Endodermal cell (in vitro differentiated cells): ENCODE measurements around the gene AGPAT3. TPM values are rescaled to one million over a fixed set of nuclear protein-coding genes. Genes with fewer than 3 reads are reported as not detected.

Experiments
- DNase-seq: peaks from one replicate; pipeline ENCODE4 v3.0.0-alpha.2; 2017
- H3K27ac ChIP-seq: 2 replicates; pipeline ENCODE4 v1.5.1; 2013; ENCODE audit warnings: mild to moderate bottlenecking, low read depth, low read length, moderate library complexity
- H3K27me3 ChIP-seq: 2 replicates; pipeline ENCODE4 v1.6.1; 2013; ENCODE audit warnings: mild to moderate bottlenecking, low read length, moderate library complexity; ENCODE audit not compliant: insufficient read depth, control insufficient read depth, poor library complexity, severe bottlenecking
- H3K36me3 ChIP-seq: 2 replicates; pipeline ENCODE4 v1.7.0; 2013; ENCODE audit warnings: mild to moderate bottlenecking, low read length, moderate library complexity; ENCODE audit not compliant: control insufficient read depth, insufficient read depth
- H3K4me1 ChIP-seq: one replicate; pipeline ENCODE4 v1.7.0; 2013; ENCODE audit warnings: low read length; ENCODE audit not compliant: control insufficient read depth, insufficient read depth
- H3K4me3 ChIP-seq: 2 replicates; pipeline ENCODE4 v1.5.1; 2013; ENCODE audit warnings: mild to moderate bottlenecking, low read length, moderate library complexity
- H3K9ac ChIP-seq: 2 replicates; pipeline ENCODE4 v1.6.1; 2013; ENCODE audit warnings: mild to moderate bottlenecking, low read length, moderate library complexity; ENCODE audit not compliant: poor library complexity, severe bottlenecking; ENCODE audit errors: extremely low read depth
- H3K9me3 ChIP-seq: 2 replicates; pipeline ENCODE4 v1.6.1; 2013; ENCODE audit warnings: mild to moderate bottlenecking, low read length, moderate library complexity; ENCODE audit not compliant: control insufficient read depth
- H3K27ac Mint-ChIP-seq: 2 replicates; pipeline ENCODE4 v1.8.0; 2020; ENCODE audit warnings: mixed read lengths
- H3K27me3 Mint-ChIP-seq: 2 replicates; pipeline ENCODE4 v1.8.0; 2021; ENCODE audit warnings: mild to moderate bottlenecking, mixed read lengths; ENCODE audit not compliant: insufficient read depth
- H3K36me3 Mint-ChIP-seq: 2 replicates; pipeline ENCODE4 v1.8.0; 2020; ENCODE audit warnings: low read depth, mixed read lengths
- H3K4me1 Mint-ChIP-seq: 2 replicates; pipeline ENCODE4 v1.8.0; 2020; ENCODE audit warnings: mixed read lengths
- H3K4me3 Mint-ChIP-seq: 2 replicates; pipeline ENCODE4 v1.8.0; 2020; ENCODE audit warnings: mild to moderate bottlenecking, moderate library complexity, mixed read lengths
- H3K9me3 Mint-ChIP-seq: 2 replicates; pipeline ENCODE4 v1.8.0; 2020; ENCODE audit warnings: mild to moderate bottlenecking, mixed read lengths
- WGBS, 2 experiments: methylation state at CpG; one replicate each; pipeline versions ENCODE4 v1.1.5 to v1.1.7; 2013; ENCODE audit warnings: missing lambda C conversion rate in 2 of 2, mixed read lengths in 1 of 2; ENCODE audit not compliant: insufficient coverage in 1 of 2, insufficient read length in 1 of 2; 5-methylcytosine and 5-hydroxymethylcytosine counted together
- total RNA-seq, 2 donors: library from RNA; stranded (reverse); fragmentation: NEBNext Ultra II Directional in 1 of 2; extraction: Animal tissue kit (Norgen Biotek cat#: 25700) in 1 of 2; gene quantifications; 2 replicates in 1 of 2; 3 replicates in 1 of 2; pipeline ENCODE4 v1.2.1, GENCODE V29; 2021
- TF ChIP-seq, protein P1 (sequence below): fragments of 200-600 bp; sonication (generic); conservative IDR thresholded peaks from 2 replicates; pipeline ENCODE4 v1.5.0; 2021; ENCODE audit warnings: antibody characterized with exemption, mild to moderate bottlenecking

Gene AGPAT3
- total RNA-seq, 2 donors from 2014 or later: 44.0 to 74.4 TPM

DNA sequence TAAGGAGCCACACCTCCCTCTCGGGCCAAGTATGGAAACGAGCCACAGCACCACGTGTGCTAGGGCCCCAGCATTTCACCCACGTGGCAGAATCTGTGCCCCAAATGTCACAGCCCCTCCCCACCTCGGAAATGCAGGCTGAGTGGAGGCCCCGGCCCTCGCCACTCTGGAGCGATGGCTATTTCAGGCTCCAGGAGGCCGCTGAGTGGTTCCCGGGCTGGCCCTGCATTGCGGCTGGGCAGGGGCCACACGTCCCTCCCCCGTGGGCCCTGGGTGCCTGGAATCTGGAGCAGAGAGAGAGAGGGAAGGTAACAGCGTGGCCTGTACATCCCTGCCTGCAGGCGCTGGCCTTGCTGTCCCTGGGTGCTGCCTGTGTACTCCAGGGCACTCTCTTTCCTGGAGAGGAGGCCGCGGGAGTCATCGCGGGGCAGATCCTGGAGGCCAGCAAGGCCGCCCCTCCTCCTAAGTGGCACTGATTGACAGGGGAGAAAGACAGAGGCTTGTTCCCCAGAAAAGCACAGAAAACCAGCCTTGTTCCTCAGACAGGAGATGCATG, 79.1 kb downstream of the AGPAT3 start:
- H3K27me3 ChIP-seq: no peaks in the 10 kb centered on the region
- DNase-seq: no peak
- H3K27ac Mint-ChIP-seq: peak overlapping the region; percentile 72
- peaks cover 4% of the 10 kb centered on the region for H3K4me1 ChIP-seq
- peaks cover 16% of the 10 kb centered on the region for H3K36me3 ChIP-seq
- H3K4me1 Mint-ChIP-seq: peaks cover 3% of the 10 kb centered on the region
- peaks cover 22% of the 10 kb centered on the region for H3K36me3 Mint-ChIP-seq
- no peak overlapping the region for H3K4me3 Mint-ChIP-seq
- H3K9me3 ChIP-seq: peaks cover 13% of the 10 kb centered on the region
- H3K27ac ChIP-seq: no peak overlapping the region
- TF ChIP-seq, protein P1, sequence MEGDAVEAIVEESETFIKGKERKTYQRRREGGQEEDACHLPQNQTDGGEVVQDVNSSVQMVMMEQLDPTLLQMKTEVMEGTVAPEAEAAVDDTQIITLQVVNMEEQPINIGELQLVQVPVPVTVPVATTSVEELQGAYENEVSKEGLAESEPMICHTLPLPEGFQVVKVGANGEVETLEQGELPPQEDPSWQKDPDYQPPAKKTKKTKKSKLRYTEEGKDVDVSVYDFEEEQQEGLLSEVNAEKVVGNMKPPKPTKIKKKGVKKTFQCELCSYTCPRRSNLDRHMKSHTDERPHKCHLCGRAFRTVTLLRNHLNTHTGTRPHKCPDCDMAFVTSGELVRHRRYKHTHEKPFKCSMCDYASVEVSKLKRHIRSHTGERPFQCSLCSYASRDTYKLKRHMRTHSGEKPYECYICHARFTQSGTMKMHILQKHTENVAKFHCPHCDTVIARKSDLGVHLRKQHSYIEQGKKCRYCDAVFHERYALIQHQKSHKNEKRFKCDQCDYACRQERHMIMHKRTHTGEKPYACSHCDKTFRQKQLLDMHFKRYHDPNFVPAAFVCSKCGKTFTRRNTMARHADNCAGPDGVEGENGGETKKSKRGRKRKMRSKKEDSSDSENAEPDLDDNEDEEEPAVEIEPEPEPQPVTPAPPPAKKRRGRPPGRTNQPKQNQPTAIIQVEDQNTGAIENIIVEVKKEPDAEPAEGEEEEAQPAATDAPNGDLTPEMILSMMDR: no peak
- 76 to 94% methylated on average over 3 to 20 of the region's 20 CpGs for WGBS, 2 experiments
- H3K27me3 Mint-ChIP-seq: no peaks in the 10 kb centered on the region
- H3K9ac ChIP-seq: no peak overlapping the region
- peaks cover 2% of the 10 kb centered on the region for H3K9me3 Mint-ChIP-seq
- H3K4me3 ChIP-seq: no peak overlapping the region

DNA sequence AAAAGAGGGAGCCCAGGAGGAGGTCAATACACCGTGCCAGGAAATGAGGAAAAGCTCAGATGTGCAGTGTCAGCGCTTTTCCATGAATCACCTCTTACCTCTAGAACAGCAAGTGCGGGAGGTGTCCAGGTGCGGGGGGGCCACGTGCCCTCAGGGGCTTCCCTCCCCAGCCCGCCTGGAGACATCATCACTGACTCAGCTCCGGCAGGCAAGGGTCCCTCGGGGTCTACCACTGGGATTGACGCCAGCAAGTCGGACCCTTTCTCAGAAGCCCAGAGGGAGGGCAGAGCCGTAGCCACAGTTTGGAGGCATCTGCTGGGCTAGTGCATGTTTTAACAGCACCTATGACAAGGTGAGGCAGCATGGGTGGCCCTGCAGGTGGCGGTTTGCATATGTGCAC, 79.7 kb downstream of the AGPAT3 start:
- TF ChIP-seq, protein P1: no peak
- no peak overlapping the region for H3K27ac ChIP-seq
- no peaks in the 10 kb centered on the region for H3K4me1 ChIP-seq
- DNase-seq: no peak
- no peak overlapping the region for H3K9ac ChIP-seq
- H3K27me3 ChIP-seq: no peaks in the 10 kb centered on the region
- Mint-ChIP-seq H3K4me1 (peaks cover 3% of the 10 kb centered on the region), H3K27ac (no peak overlapping the region), H3K27me3 (no peaks in the 10 kb centered on the region), H3K36me3 (peaks cover 28% of the 10 kb centered on the region), H3K4me3 (no peak overlapping the region), H3K9me3 (peaks cover 8% of the 10 kb centered on the region)
- H3K9me3 ChIP-seq: peaks cover 16% of the 10 kb centered on the region
- WGBS, 2 experiments: 93 to 95% methylated on average over 10 to 12 of the region's 12 CpGs
- H3K4me3 ChIP-seq: no peak overlapping the region
- peaks cover 20% of the 10 kb centered on the region for H3K36me3 ChIP-seq

DNA sequence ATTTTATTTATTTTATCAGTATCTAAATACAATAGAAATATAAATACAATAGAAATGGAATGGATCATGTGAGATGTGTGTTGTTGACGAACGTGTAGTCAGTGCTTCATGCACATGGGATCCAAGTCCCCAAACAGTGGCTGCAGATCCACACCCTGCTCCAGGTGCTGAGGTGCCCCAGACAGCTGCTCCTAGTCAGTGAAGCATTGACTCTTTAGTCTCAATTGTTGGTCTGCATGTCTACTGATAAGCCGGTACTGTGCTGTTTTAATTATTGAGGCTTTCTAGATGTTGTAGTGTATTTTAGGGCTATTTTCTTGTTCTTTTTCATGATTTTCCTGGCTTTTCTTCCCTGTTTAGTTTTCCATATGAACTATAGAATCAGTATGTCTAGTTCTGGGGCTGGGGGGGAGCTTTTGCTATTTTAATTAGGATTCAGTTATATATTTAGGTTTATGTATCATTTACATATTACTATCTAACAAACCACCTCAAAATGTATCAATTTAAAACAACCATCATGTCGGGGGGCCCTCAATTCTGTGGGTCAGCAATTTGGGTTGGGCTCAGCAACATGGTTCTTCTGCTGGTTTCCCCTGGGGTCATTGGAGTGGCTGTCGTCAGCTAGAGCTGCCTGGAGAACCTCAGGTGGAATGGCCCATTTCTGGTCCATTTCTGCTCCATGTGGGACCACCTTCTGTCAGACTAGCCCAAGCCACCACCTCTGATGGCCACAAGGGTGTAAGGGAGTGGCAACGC, 83.9 kb downstream of the AGPAT3 start:
- no peaks in the 10 kb centered on the region for H3K27me3 Mint-ChIP-seq

More for the DNA sequence above, 83.9 kb downstream of the AGPAT3 start:
- peaks cover 18% of the 10 kb centered on the region for H3K36me3 ChIP-seq
- no peak overlapping the region for H3K9ac ChIP-seq
- peaks cover 9% of the 10 kb centered on the region for H3K9me3 Mint-ChIP-seq
- no peaks in the 10 kb centered on the region for H3K27me3 ChIP-seq
- 90 to 95% methylated on average over 5 to 6 of the region's 6 CpGs for WGBS, 2 experiments
- H3K4me3 Mint-ChIP-seq: no peak overlapping the region
- H3K4me1 ChIP-seq: no peaks in the 10 kb centered on the region
- H3K4me3 ChIP-seq: no peak overlapping the region
- peaks cover 6% of the 10 kb centered on the region for H3K4me1 Mint-ChIP-seq
- TF ChIP-seq, protein P1: no peak
- no peak overlapping the region for H3K27ac ChIP-seq
- H3K36me3 Mint-ChIP-seq: peaks cover 27% of the 10 kb centered on the region
- DNase-seq: no peak
- H3K27ac Mint-ChIP-seq: peak overlapping the region; percentile 78
- peaks cover 16% of the 10 kb centered on the region for H3K9me3 ChIP-seq
